ENCODE results near the gene CTDSPL.

The CTDSPL gene

DNA sequence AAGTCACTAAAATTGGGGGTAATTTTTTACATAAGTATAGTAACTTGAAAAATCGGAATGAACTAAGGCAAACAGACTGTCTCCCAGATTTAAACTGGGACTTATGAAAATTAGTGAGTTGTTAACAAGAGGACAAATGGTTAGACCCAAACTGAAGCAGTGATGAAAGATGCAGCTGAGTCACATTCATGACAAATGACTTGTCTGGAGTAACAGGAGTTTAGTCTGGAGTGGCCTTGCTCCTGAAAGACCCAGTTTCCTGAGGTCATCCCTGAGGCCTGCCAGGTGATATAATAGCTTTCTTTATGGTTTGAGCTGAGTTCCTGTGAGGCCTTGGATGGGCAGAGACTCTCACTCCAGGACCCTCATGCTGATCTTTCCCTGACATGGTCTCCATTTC, 9.6 kb upstream of the CTDSPL start (continued):
- no peak for TF ChIP-seq ZNF248 (tag by site-specific recombination; IDR thresholded peaks at IDR 0.05)
- no peak for TF ChIP-seq ZNF416 (tag by site-specific recombination; IDR thresholded peaks at IDR 0.05)
- no peak for TF ChIP-seq HOXA7 (CRISPR knock-in tag; IDR thresholded peaks at IDR 0.05; ENCODE audit: borderline replicate concordance)
- no peak for TF ChIP-seq ZSCAN23 (tag by site-specific recombination; IDR thresholded peaks at IDR 0.05)
- TF ChIP-seq ZNF529 (tag by site-specific recombination; IDR thresholded peaks at IDR 0.05; ENCODE audit: insufficient replicate concordance), result no peak
- TF ChIP-seq PRDM4 (tag by site-specific recombination; IDR thresholded peaks at IDR 0.05), result no peak
- TF ChIP-seq KLF1 (tag by site-specific recombination; IDR thresholded peaks at IDR 0.05), result no peak

GRCh38 chr3:37852771-37853170, 8.9 kb upstream of the CTDSPL start:
- TF ChIP-seq IKZF3 (tag by site-specific recombination; IDR thresholded peaks at IDR 0.05) (no peak), ZNF18 (tag by site-specific recombination; IDR thresholded peaks at IDR 0.05) (no peak), ZNF791 (tag by site-specific recombination; IDR thresholded peaks at IDR 0.05) (no peak), ZNF558 (tag by site-specific recombination; IDR thresholded peaks at IDR 0.05) (no peak), SP2 (tag by site-specific recombination; IDR thresholded peaks at IDR 0.05) (no peak), ZNF174 (tag by site-specific recombination; IDR thresholded peaks at IDR 0.05) (no peak), ZXDB (tag by site-specific recombination; IDR thresholded peaks at IDR 0.05) (no peak), ZNF239 (tag by site-specific recombination; IDR thresholded peaks at IDR 0.05) (no peak), ZNF404 (tag by site-specific recombination; IDR thresholded peaks at IDR 0.05) (no peak), ZNF274 (IDR thresholded peaks at IDR 0.05; ENCODE audit: low read length) (no peak), ZNF274 (tag by site-specific recombination; IDR thresholded peaks at IDR 0.05; ENCODE audit: borderline replicate concordance) (no peak), ZEB2 (tag by site-specific recombination; IDR thresholded peaks at IDR 0.05) (no peak), KLF1 (tag by site-specific recombination; IDR thresholded peaks at IDR 0.05) (no peak), ZNF335 (tag by site-specific recombination; conservative IDR thresholded peaks at IDR 0.05) (no peak), ZNF701 (tag by site-specific recombination; IDR thresholded peaks at IDR 0.05) (no peak)
- TF ChIP-seq, protein P1, sequence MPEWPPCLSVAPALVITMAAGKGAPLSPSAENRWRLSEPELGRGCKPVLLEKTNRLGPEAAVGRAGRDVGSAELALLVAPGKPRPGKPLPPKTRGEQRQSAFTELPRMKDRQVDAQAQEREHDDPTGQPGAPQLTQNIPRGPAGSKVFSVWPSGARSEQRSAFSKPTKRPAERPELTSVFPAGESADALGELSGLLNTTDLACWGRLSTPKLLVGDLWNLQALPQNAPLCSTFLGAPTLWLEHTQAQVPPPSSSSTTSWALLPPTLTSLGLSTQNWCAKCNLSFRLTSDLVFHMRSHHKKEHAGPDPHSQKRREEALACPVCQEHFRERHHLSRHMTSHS (tag by site-specific recombination; IDR thresholded peaks at IDR 0.05), result no peak
- TF ChIP-seq, protein P2, sequence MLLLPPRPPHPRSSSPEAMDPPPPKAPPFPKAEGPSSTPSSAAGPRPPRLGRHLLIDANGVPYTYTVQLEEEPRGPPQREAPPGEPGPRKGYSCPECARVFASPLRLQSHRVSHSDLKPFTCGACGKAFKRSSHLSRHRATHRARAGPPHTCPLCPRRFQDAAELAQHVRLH (tag by site-specific recombination; IDR thresholded peaks at IDR 0.05), result no peak
- no peaks in the 10 kb centered on the region for H3K9me3 ChIP-seq (ENCODE audit: control insufficient read depth, insufficient read depth, low read depth, low read length)
- no peaks in the 10 kb centered on the region for H3K36me3 ChIP-seq (ENCODE audit: control insufficient read depth in 2 of 2, insufficient read depth in 1 of 2, low read length in 2 of 2)
- ChIA-PET POLR2A (no interaction called here), CTCF (interaction anchor here (0.7 to 9.5 kb wide), 6 partner anchors 105 to 1418 kb away, joined by 3 to 164 read pairs (median 4); no protein-coding TSS in a partner anchor)
- no peaks in the 10 kb centered on the region for H3K4me1 ChIP-seq (ENCODE audit: control insufficient read depth, insufficient read depth, low read length)
- H3K4me3 ChIP-seq (ENCODE audit: low read depth, low read length), result no peak overlapping the region
- no peak overlapping the region for H3K27ac ChIP-seq (ENCODE audit: extremely low read depth, low read depth, low read length)
